Stomach smooth muscle (tissue), 2 donors: Measurements from ENCODE around the gene SNRNP70.

ENCODE experiments used
- H3K27ac ChIP-seq: one replicate; pipeline ENCODE4 v1.7.0; 2013; ENCODE audit warnings: mild to moderate bottlenecking, low read length, inconsistent platforms
- H3K27me3 ChIP-seq, 2 donors: one replicate each; pipeline ENCODE4 v1.7.0; 2013; ENCODE audit warnings: low read length in 2 of 2; ENCODE audit not compliant: insufficient read depth in 2 of 2, control insufficient read depth in 1 of 2
- H3K36me3 ChIP-seq, 2 donors: one replicate each; pipeline ENCODE4 v1.7.0; 2013; ENCODE audit warnings: low read length in 2 of 2; ENCODE audit not compliant: control insufficient read depth in 2 of 2, insufficient read depth in 2 of 2
- H3K4me1 ChIP-seq: one replicate; pipeline ENCODE4 v1.7.0; 2013; ENCODE audit warnings: low read length; ENCODE audit not compliant: control insufficient read depth, insufficient read depth
- H3K4me3 ChIP-seq, 2 donors: one replicate each; pipeline ENCODE4 v1.7.0; 2013; ENCODE audit warnings: low read length in 2 of 2
- H3K9ac ChIP-seq, 2 donors: one replicate each; pipeline ENCODE4 v1.7.0; 2013; ENCODE audit warnings: low read length in 2 of 2, mild to moderate bottlenecking in 1 of 2
- H3K9me3 ChIP-seq, 2 donors: one replicate each; pipeline ENCODE4 v1.7.0; 2013; ENCODE audit warnings: low read length in 2 of 2; ENCODE audit not compliant: control insufficient read depth in 2 of 2
- donor health status: healthy.
- donor health status: Pancreatic carcinoma.

The SNRNP70 gene

GRCh38 chr19:49084206-49085019, 838 bp upstream of the SNRNP70 start:
- H3K9ac ChIP-seq = peak overlapping the region; percentile 88 to 96

DNA sequence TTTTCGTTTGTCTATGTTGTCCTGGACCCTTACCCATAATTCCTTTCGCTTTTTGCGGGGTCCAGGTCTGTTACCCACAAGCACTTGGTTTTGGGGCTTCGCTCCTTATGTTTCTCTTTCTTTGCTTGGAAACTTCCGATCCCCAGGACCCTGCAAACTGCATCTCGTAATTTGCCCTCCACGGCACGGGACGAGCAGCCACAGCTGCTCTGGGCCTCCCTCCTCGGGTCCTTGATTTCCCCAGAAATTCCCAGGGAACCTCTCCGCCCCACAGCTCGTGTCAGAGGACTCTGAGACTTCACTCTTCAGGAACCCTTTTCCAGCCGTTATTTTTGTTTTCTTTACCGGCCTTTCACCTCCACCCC, 599 bp downstream of the SNRNP70 start:
- Histone ChIP-seq H3K27ac (peak overlapping the region; percentile 76), H3K4me1 (peaks cover 24% of the 10 kb centered on the region), H3K9me3 (no peaks in the 10 kb centered on the region), H3K27me3 (no peaks in the 10 kb centered on the region), H3K36me3 (peaks cover 16 to 19% of the 10 kb centered on the region in 2 donors), H3K9ac (peak overlapping the region; percentile 95 to 96), H3K4me3 (peak overlapping the region; percentile 92 to 99)

More at GRCh38 chr19:49084206-49085019, 838 bp upstream of the SNRNP70 start:
- Histone ChIP-seq H3K4me3 (peak overlapping the region; percentile 84 to 92), H3K27ac (peak overlapping the region; percentile 76), H3K9me3 (no peaks in the 10 kb centered on the region), H3K36me3 (peaks cover 8 to 11% of the 10 kb centered on the region in 2 donors), H3K27me3 (no peaks in the 10 kb centered on the region), H3K4me1 (peaks cover 24% of the 10 kb centered on the region)

- H3K9ac ChIP-seq = peak overlapping the region; percentile 95 to 96
- H3K9me3 ChIP-seq = no peaks in the 10 kb centered on the region
- H3K4me3 ChIP-seq = peak overlapping the region; percentile 92 to 99
- H3K36me3 ChIP-seq = peaks cover 18 to 21% of the 10 kb centered on the region in 2 donors
- H3K27ac ChIP-seq = no peak overlapping the region
- no peaks in the 10 kb centered on the region for H3K27me3 ChIP-seq
- H3K4me1 ChIP-seq = peaks cover 24% of the 10 kb centered on the region
Observed at GRCh38 chr19:49086296-49086695, 1.0 kb downstream of the SNRNP70 start.

DNA sequence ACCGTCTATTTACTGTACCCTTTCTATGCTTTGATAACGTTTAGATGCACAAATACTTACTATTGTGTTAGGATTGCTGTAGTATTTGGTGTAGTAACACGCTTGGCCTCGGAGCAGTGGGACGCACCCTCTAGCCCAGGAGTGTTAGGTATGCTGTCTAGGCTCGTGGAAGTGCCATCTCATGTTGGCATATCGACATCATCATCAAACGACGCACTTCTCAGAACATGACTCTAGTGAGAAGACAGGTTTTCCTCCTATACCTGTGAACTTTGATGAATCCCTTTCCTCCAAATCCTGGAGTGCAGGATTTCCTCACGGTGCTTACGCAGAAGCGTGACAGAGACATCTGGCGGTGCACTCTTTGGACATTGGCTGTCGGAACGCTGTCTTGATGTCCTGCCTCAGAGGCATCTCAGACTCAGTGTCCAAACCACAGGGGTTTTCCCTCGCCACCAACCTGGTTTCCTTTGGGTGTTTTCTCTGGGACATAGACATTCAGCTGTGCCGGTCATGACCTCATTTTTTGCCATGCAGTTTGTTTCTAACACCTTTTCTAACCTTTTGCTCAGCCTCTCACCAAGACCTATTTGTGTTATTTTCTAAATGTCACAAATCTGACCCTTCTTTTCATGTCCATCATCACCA, 6.3 kb downstream of the SNRNP70 start:
- peaks cover 23 to 35% of the 10 kb centered on the region in 2 donors for H3K36me3 ChIP-seq
- no peak overlapping the region for H3K27ac ChIP-seq
- H3K9me3 ChIP-seq = no peaks in the 10 kb centered on the region
- H3K9ac ChIP-seq = no peak overlapping the region
- H3K4me3 ChIP-seq = no peak overlapping the region
- H3K4me1 ChIP-seq = peaks cover 17% of the 10 kb centered on the region
- H3K27me3 ChIP-seq = no peaks in the 10 kb centered on the region

DNA sequence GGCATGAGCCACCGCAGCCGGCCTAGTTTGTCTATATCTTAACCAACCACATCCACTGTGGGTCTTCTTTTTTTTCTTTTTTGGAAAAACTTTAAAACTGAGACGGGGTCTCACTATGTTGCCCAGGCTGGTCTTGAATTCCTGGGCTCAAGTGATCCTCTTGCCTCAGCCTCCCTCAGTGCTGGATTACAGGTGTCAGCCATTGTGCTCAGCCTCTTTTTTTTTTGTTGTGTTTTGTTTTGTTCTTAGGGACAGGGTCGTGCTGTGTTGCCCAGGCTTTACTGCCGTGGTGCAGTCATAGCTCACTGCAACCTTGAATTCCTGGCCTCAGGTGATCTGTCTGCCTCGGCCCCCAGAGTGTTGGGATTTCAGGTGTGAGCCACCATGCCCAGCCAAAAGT, 7.4 kb downstream of the SNRNP70 start:
- peaks cover 9% of the 10 kb centered on the region for H3K4me1 ChIP-seq
- no peaks in the 10 kb centered on the region for H3K27me3 ChIP-seq
- H3K4me3 ChIP-seq = no peak overlapping the region
- H3K9ac ChIP-seq = no peak overlapping the region
- H3K27ac ChIP-seq = no peak overlapping the region
- H3K36me3 ChIP-seq = peaks cover 23 to 36% of the 10 kb centered on the region in 2 donors
- H3K9me3 ChIP-seq = no peaks in the 10 kb centered on the region

- Histone ChIP-seq H3K4me3 (no peak overlapping the region), H3K36me3 (peaks cover 30 to 42% of the 10 kb centered on the region in 2 donors), H3K9me3 (no peaks in the 10 kb centered on the region), H3K27me3 (no peaks in the 10 kb centered on the region), H3K9ac (no peak overlapping the region), H3K27ac (no peak overlapping the region), H3K4me1 (peaks cover 17% of the 10 kb centered on the region)
Observed at GRCh38 chr19:49094505-49095482, 9.5 kb downstream of the SNRNP70 start.

DNA sequence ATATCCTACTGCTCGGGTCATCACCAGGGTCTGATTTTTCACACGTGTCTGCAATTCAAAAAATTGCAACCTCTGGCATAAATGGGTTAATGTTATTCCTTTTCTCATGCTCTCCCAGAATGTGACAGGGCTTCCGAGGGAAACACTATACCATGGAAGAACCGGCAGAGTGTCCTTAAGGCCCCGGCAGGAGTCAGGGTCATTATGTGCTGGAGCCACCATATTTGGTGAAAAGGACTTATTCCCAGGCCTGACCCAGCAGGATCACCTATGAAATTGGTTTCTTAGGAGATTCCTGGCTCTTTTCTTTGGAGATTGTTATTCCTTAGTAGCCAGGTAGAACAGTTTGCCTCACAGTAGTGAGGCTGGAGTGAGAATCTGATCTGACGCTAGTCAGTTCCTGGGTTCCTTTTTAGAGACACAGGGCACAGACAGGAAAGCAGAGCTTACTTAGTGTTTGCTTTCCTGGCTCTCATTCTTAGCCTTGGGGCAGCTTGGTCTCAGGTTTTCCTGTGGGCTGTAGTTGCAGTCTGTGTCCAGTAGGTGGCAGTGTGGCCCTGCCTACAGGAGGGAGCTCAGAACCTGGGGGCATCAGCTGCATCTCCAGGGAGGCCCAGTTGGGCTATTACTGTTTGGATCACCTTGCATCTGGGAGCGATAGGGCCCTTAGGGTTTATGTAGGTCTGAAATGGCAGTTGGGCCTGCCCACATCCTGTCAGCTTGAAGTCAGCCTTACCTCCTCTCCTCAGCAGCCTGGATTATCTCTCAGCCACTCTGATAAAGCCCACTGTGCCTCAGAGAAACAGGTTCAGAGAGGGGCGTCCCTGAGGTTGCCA, 12.4 kb downstream of the SNRNP70 start:
- Histone ChIP-seq H3K4me3 (no peak overlapping the region), H3K27me3 (no peaks in the 10 kb centered on the region), H3K36me3 (peaks cover 33 to 41% of the 10 kb centered on the region in 2 donors), H3K9ac (peak overlapping the region in 1 of 2 donors; percentile 13), H3K9me3 (no peaks in the 10 kb centered on the region), H3K4me1 (peaks cover 19% of the 10 kb centered on the region), H3K27ac (no peak overlapping the region)

DNA sequence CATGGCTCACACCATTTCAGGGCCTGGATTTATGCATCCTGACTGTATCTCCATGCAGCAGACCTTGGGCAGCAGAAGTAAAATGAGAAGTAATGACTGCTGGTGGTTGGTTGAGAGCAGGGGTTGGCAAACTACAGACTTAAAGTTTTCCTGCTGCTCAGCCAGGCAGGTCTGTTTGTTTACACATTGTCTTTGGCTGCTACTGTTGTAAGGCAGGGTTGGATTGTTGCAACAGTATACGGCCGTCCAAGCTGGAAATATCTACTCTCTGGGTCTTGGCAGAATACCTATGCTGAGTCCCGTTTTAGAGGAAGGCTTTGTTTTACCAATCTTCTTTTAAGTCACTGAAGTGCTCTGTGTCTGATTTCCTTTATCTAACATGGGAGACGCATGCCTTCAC, 13.5 kb downstream of the SNRNP70 start:
- Histone ChIP-seq H3K36me3 (peaks cover 39 to 41% of the 10 kb centered on the region in 2 donors), H3K4me3 (no peak overlapping the region), H3K27me3 (no peaks in the 10 kb centered on the region), H3K9me3 (no peaks in the 10 kb centered on the region), H3K9ac (no peak overlapping the region), H3K27ac (no peak overlapping the region), H3K4me1 (peaks cover 20% of the 10 kb centered on the region)

DNA sequence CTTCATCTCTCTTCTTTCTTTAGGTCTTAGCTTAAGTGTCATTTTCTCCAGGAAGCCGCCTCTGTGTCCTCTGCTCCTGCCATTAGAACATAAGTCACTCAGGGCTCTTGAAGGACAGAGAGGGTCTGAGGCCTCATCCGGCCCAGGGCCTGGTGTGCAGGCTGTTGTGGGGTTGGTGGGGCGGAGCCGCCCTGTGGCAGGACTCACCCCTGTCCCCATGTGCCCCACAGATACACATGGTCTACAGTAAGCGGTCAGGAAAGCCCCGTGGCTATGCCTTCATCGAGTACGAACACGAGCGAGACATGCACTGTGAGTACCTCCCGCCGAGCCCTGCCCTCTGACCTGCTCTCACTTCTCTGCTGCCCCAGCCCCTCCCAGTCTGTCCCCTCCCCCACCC, 15.9 kb downstream of the SNRNP70 start:
- peaks cover 52% of the 10 kb centered on the region in 2 donors for H3K36me3 ChIP-seq
- H3K27me3 ChIP-seq = no peaks in the 10 kb centered on the region
- no peak overlapping the region for H3K4me3 ChIP-seq
- H3K4me1 ChIP-seq = peaks cover 15% of the 10 kb centered on the region
- H3K27ac ChIP-seq = no peak overlapping the region
- H3K9ac ChIP-seq = no peak overlapping the region
- H3K9me3 ChIP-seq = no peaks in the 10 kb centered on the region

GRCh38 chr19:49102303-49102702, 17.1 kb downstream of the SNRNP70 start:
- Histone ChIP-seq H3K4me1 (peaks cover 14% of the 10 kb centered on the region), H3K9ac (no peak overlapping the region), H3K4me3 (no peak overlapping the region), H3K27me3 (no peaks in the 10 kb centered on the region), H3K9me3 (no peaks in the 10 kb centered on the region), H3K27ac (no peak overlapping the region), H3K36me3 (peaks cover 58 to 62% of the 10 kb centered on the region in 2 donors)
